ENCODE data around the gene MLST8. TPM values are rescaled to one million over a fixed set of nuclear protein-coding genes. Genes with fewer than 3 reads are reported as not detected.
A peak's percentile ranks its signal among the peaks of the same experiment; 100 is the strongest.

Gene MLST8
- total RNA-seq, 1 donor from 2014 or later: 29.9 TPM

GRCh38 chr16:2178321-2179106 is 26.7 kb upstream of the MLST8 start:
- Histone ChIP-seq H3K36me3 (peaks cover 32% of the 10 kb centered on the region), H3K4me1 (no peaks in the 10 kb centered on the region), H3K27ac (no peak overlapping the region), H3K4me3 (no peak overlapping the region), H3K27me3 (no peaks in the 10 kb centered on the region), H3K9me3 (no peaks in the 10 kb centered on the region)
- intact Hi-C loops (cut with DNase I): no loop called here
- DNase-seq (no peak), ATAC-seq (peak; percentile 44)
- TF ChIP-seq CTCF (IDR thresholded peaks at IDR 0.05): no peak

DNA sequence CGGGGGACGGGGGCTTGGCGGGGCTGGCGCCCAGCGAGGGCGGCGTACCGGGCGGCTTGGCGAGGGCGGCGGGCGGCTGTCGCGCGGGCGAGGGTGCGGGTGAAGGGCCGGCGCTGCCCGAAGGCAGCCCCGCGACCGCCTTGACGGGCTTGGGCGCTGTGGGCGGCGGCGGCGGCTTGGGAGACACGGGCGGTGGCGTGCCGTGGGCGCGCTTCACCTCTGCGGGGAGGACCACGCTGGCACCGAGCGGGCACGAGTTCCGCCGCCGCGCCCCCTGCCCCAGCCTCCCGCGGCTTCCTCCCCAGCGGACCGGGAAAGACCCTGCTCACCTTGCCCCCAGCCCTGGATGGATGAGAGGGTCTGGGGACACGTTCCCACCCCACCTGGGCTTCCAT is 26.1 kb upstream of the MLST8 start:
- peaks cover 26% of the 10 kb centered on the region for H3K36me3 ChIP-seq
- no peak for TF ChIP-seq CTCF (IDR thresholded peaks at IDR 0.05)
- ATAC-seq: no peak
- intact Hi-C loops (cut with DNase I): no loop called here
- no peak overlapping the region for H3K4me3 ChIP-seq
- DNase-seq: no peak
- no peaks in the 10 kb centered on the region for H3K9me3 ChIP-seq
- H3K4me1 ChIP-seq: no peaks in the 10 kb centered on the region
- H3K27me3 ChIP-seq: no peaks in the 10 kb centered on the region
- no peak overlapping the region for H3K27ac ChIP-seq

DNA sequence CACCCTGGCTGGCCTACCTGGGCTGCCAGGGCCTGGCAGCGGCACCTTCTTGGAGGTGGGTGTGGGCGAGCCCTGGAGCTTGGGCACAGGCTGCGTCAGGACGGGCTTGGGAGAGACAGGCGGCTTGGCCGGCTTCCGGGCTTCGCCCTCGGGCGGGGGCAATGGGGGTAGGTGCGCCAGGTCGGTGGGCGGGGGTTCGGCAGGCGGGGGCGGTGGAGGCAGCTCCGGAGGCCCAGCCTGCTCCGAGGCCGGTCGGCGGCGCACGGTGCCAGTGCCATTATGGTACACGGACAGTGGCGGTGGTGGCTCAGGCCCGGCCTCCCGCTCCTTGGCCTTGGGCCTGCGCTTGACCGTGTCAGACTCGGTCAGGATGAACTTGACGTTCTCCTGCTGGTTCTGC is 25.7 kb upstream of the MLST8 start:
- no peak for ATAC-seq
- Histone ChIP-seq H3K27me3 (no peaks in the 10 kb centered on the region), H3K4me1 (no peaks in the 10 kb centered on the region), H3K9me3 (no peaks in the 10 kb centered on the region), H3K36me3 (peaks cover 21% of the 10 kb centered on the region), H3K27ac (no peak overlapping the region), H3K4me3 (no peak overlapping the region)
- DNase-seq: no peak
- no peak for TF ChIP-seq CTCF (IDR thresholded peaks at IDR 0.05)
- intact Hi-C loops (cut with DNase I): no loop called here

DNA sequence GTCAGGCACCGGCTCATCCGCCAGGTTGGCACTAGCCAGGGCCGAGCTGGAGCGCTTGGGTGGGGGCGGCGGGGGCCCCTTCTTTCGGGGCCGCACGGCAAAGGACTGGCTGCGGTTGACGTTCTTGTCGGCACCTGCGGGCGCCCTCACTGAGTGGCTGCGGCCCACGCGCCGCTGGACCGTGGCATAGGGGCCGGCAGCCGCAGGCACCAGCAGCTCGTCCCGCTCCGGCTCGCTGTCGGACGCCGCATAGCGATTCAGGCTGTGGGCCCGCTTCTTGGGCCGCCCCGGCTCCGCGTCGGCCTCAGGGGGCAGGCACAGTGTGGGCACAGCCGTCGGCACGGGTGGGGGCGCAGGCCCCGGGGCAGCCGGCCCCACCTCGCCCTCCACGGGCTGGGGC is 24.8 kb upstream of the MLST8 start:
- Histone ChIP-seq H3K36me3 (peaks cover 12% of the 10 kb centered on the region), H3K9me3 (no peaks in the 10 kb centered on the region), H3K27me3 (no peaks in the 10 kb centered on the region), H3K4me1 (no peaks in the 10 kb centered on the region), H3K27ac (no peak overlapping the region), H3K4me3 (no peak overlapping the region)
- ATAC-seq (no peak), DNase-seq (no peak)
- intact Hi-C loops (cut with DNase I): no loop called here
- TF ChIP-seq CTCF (IDR thresholded peaks at IDR 0.05): no peak

DNA sequence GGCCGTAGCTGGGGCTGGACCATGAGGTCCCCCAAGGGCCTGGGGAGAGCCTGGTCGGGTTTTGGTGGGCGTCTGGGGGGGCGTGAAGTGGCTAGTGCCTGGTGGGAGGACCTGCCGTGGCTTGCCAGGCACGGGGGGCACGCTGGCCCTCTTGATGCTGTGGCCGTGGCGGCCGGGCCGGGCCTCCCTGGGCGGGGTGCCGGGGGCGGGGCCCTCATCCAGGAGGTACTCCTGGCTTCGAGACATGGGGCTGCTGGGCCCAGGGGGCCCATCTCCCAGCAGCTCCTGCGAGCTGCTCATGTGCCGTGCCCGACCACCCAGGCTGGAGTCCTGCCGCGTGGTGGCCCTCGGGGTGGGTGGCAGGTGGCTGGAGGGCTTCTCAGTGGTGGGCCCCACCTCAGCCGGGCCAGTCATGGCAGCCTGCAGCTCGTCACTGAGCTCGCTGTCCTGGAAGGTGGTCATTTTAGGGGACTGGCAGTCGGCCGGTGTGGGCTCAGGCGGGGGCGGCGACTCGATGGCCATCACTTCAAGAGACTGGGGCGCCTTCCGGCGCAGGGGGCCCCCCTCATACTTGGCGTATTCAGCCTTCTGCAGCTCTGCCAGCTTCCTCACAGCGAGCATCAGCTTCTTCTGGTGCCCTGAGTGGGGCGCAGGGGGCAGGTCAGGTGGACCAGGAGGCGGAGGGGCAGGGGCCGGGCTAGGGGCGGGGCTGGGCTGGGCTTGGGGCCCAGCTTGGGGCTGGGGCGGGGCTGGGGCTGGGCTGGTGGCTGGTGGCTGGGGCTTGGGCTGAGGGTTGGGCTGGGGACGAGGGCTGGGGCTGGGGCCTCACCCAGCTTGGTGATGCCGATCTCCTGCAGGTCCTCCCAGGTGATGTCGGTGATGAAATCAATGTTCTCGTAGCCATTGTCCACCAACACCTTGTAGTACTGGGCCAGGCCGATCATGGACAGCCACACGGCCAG is 24.0 kb upstream of the MLST8 start:
- Histone ChIP-seq H3K9me3 (no peaks in the 10 kb centered on the region), H3K27ac (no peak overlapping the region), H3K4me1 (no peaks in the 10 kb centered on the region), H3K36me3 (peaks cover 4% of the 10 kb centered on the region), H3K27me3 (no peaks in the 10 kb centered on the region), H3K4me3 (no peak overlapping the region)
- ATAC-seq (no peak), DNase-seq (no peak)
- intact Hi-C loops (cut with DNase I): no loop called here
- no peak for TF ChIP-seq CTCF (IDR thresholded peaks at IDR 0.05)
